Activated T-helper 1 cell treated with anti-CD3 and anti-CD28 coated beads, Interleukin-2, amount 50 U/mL, for 16 hours (primary cell): ENCODE data around the gene C4orf17.

ENCODE experiments used
- DNase-seq, 2 donors: peaks; one replicate each; pipeline ENCODE4 v3.0.0-alpha.2; 2020; ENCODE audit warnings: low read depth in 1 of 2, low spot score in 1 of 2

The C4orf17 gene

DNA sequence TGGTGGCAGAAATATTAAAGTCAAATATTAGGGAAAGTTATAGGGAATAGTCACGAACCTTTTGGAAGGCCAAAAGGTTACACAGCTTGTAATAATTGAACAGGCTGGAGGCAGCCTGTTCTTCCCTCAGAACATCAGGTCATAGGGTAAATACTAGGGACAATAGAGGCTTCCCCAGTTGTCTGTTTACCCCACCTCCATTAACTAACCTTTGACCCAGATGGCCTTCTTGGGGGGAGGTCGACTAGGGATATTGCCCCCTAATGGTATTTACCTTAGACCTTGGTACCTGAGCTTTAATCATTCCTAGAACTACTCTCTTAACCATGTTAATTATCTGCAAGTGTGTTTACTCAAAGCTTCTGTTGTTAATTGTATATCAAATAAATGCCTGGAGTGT is 26.0 kb downstream of the C4orf17 start:
- DNase-seq = no peak

DNA sequence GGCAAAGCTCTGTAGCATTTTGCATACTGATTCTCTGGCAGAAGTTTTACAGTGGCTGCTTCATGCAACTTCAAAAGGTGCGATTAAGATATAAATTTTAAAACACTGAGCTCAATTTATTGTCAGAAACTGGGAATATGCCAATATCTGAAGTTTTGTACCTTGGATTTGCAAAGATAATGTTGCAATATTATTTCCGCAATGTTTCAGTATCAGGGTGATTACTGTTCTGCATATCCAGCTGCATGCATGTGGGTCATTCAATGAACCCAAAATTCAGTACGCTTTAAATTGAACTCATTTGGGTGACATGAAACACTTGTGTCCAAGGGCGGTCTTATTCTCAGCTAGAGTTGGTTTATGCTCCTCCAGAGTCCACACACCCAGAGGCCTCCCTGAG is 26.9 kb downstream of the C4orf17 start:
- DNase-seq = no peak

DNA sequence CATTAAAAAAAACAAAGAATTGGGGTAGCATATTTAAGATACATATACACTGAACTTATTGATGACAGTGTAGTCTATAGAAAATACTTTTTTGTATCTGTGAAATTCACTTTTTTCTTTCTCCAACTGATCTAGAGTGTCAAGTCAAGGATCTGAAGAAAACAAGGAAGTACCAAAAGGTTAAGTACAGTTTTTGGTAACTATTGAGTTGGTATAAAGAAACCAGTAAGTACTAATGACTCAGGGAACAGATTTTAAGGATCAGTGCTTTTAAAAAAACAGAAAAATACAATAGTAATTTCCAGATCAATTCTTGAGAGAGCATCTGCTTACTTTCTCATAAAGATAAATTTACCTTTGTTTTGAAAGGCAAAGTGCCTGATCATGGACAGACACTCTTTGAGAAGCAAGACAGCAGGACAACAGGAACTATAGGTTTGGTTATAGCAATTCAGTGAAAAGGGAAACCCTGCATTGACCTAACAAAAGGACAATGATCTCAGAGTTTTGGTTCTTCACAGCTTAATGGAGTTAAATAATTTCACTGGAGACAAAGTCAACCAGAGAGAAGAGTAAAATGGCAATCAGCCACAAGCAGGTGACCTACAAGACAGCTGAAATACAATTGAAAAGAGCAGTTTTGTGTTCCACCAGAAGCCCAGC is 29.6 kb downstream of the C4orf17 start:
- no peak for DNase-seq

DNA sequence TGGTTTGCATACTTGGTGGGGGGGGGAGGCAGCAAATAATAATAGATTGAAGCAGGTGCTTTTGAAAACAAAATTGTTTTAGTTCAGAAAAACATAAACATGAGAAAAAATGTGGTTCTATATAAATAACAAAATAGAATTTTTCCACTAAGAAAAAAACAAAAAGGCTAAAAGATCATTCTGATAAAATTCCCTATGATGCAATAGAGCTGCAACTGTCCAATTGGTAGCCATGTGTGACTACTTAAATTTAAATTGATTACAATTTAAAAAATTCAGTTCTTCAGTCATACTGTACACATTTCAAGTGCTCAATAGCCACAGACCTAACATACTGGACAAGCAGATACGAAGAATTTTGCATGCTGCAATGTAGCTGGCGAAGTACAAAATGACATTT is 42.1 kb downstream of the C4orf17 start:
- no peak for DNase-seq

DNA sequence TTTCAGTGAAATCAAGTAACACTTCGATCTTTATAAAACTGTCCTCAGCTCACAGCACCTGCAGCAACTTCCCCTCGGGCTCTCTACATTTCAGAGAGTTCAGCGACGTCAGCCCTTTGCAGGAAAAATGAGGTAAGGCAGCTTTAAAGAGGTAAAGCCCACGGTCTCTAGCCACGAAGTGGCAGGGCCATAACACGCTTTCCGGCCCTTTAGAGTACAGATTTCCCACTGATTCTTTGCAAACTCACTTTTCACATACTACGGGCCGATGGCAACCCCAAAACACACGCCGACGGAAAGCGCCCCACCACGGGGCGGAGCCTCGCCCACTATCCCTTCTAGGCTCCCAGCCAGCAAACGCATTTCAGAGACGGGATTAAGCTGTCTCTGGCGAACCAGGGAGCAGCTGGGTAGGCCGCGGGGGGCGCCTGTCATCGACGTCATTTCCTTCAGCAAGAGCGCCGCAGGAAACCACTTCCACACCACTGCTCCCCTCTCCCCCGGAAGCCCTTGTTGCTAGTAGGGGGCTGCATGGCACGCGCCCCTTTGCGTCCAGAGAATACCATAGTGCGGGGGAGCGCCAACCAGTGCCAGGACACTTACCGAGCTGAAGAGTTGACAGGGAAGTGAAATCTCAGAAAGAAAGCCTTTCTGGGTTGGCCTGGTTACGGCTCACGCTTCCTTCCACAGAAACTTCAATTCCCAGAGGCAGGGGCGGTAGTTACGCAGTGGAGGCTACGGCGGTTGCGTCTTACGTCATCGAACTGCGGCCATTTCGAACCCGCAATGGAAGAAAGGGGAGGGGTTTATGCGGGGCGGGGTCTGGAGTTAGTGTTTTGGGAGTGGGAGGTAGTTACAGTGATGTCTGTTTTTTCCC is 52.7 kb downstream of the C4orf17 start, which contains the start of gene TRMT10A:
Gene TRMT10A (minus strand): TSS at position 730 of the 877 bp plus-strand sequence. CDS start 4,701 bp downstream, outside the sequence.
- DNase-seq = peak; percentile 87 to 89

DNA sequence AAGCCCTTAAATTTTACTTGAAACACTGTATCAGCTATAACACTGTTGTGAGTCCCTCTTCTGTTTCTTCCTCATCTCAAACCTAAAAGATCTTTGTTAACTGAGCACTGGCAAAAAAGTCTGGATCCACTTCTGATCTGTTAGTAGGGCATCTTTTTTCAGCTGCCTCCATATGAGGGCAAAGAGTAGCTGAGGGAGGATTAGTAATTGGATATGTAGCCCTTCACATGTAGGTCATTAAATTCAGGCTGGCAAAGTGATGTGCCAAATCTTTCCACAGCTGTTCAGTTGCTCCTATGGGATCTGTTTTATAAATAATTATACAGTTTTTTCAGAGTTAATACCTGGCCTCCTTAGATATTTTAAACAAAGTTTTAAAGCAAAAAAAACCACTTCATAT is 54.1 kb downstream of the C4orf17 start:
- DNase-seq = no peak

DNA sequence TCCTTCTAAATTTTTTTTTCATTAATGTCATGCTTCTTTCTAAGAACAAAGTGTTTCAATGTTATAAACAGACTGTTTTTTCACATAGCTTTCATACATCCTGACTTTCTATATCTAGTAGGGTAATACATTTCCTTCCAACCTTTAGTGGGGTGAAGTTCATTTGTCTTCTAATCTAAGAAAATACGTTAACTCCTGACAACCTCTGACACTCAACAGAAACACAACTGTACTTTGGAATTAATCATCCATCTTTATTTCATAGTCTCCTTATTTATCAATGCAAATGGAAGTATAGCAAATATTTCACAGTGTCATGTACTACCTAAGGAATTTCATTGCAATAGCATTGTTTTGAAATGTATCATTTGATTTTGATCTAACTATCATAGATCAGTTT is 61.1 kb downstream of the C4orf17 start:
- no peak for DNase-seq

DNA sequence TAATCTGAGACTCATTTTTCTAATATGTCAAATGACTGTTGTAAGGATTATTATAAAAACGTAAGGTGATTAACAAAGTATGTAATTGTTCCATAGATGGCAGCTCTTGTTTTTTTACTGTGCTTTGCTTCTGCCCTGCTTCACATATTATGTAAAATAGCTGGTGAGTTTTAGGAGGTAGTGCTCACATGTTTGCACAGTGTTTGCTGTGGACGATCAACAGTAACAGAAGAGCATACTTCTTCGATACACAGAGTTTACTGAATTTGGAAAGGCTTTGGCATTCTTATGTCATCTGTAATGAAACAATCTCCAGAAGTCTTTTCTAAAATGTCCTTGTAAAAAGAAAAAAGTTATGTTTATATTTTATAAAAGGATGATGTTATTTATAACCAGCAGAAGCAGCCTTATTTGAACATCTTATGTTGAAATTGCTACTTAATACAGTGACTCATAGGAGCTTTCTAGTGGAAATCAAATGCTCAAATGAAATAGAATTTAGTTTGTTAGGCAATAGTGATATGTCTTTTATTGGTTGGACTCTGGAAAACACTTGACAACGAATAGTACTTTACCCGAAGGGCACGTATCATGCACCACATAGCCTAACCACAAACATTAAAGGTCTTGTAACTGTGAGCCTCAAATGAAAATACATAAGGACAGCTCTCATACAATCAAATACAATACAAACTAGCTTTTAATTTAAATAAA is 61.9 kb downstream of the C4orf17 start:
- DNase-seq = no peak

DNA sequence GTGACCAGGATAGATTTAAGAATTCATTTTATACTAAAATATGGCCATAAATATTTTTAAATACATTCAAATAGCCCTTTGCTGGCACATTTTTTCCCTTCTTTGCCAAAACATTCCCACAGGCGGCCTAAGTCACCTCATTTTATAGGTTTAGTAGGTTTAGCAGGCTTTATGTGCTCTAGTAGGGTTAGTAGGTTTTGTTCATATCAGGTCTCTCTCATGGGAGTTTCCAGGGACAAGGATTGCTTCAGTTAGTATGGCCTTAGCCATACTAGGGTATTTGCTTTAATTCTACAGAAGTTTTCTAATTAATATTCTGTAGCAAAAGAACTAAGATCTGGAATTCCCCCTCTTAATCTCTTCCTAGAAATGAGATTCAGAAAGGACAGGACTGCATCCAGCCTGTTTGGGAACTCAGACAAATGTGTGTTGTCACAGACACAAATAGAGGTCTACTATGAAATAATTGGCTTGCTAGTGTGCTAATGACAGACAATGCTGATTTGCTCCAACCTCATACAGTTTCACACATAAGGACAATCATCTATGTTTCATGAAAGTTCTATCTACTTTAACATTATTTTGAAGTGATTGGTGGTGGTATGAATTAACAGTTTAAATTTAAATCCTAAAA is 63.0 kb downstream of the C4orf17 start:
- no peak for DNase-seq

DNA sequence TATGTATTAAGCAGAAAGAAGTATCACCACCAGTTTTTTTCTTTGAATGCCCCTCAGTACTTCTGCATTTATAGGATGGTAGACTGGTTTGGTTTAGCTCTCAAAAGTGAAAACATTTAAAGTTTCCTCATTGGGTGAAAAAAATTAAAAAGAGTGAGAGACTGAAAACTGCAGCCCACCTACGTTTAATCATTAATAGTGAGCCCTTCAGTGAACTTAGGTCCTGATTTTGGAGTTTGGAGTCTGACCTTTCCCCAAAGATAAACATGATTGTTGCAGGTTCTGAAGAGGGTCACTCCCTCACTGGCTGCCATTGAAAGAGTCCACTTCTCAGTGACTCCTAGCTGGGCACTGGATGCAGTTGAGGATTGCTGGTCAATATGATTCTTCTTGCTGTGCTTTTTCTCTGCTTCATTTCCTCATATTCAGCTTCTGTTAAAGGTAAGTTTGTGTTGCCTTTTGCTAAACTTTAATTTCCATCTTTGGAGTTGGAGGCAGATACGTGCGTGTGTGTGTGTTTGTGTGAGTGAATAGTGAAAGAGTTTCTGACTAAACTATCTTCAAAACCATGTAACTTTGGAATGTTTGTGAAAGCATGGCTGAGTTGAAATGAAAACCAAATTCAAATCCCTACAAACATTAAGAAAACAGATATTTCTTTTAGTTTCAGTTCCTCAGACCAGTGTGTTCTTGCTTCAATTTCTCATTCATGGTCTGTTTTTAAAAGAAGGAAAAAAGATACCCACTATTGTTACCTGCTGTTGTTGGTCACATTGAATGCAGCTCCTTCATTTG is 63.9 kb downstream of the C4orf17 start, which contains the start of gene MTTP:
Gene MTTP (plus strand): TSS at position 295 of the 795 bp plus-strand sequence. CDS start 86 bp downstream, at position 381.
- DNase-seq = no peak

DNA sequence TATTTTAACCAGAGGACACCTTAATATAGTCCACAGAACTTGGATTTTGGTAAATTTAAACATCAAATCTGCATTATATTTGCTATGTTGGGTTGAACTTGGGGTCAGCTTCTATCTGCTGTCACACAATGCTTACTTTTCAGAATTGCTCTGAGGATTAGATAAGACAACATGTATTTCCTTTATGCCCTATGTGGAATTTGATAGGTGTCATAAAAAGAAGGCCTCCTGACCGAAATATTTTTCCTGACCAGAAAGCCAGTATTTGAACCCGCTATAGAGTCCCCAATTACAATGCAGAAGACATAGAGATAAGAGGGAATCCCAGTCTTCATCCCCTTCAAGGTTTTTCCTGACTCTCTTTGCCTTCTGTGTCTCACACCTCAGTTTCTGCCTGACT is 67.9 kb downstream of the C4orf17 start:
- no peak for DNase-seq

DNA sequence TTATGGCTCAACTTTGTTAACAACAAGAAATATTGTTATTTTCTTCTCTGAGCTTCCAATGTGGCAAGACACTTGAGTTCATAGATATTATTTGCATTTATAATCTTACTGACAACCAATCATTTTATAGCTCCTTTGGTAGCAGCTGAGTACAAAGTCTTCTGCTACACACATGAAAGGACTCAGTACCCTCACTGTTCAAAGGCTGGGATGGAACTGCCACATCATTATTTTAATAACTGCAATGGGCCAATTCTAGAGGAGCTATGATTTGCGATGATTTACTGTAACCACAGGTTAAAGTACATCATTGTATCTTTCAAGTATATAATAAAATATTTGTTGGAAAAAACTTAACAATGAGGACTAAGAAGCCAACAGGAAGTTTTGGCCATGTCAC is 74.7 kb downstream of the C4orf17 start:
- DNase-seq = no peak

DNA sequence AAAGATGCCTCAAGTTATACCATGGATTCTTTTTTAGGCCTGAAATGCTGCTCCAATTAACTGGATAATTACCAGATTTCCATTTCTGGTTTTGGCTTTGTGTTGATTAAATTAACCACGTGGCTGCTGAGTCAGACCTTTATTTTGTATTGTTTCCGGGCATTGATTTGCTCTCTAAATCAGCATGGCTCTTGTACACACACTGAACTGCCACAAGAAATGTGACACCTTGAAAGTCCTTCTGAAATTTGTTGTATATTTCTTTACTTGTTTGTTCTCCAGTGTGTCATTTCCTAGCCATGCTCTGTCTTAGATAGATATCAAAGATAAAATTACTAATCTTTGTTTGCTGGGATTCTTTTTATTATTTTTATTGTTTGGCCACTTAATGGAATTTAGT is 75.5 kb downstream of the C4orf17 start:
- no peak for DNase-seq

DNA sequence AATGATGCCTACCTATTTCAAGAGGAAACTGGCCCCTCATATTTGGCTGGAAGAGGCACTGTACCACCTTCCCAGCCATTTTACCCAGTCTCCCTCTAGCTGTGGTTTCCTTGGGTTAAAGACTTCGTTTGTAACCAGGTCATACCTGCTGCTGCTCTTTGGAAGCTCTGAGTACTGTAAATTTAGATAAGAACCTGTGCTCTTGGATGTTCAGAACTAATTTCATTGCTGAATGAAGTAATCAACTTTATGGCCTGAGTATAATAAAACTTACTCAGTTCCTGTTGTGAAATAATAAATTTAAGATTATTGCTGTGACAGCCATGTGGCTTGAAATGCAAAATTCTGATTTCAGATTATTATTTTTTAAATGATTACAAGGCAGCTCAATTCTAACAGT is 76.0 kb downstream of the C4orf17 start:
- DNase-seq = no peak

DNA sequence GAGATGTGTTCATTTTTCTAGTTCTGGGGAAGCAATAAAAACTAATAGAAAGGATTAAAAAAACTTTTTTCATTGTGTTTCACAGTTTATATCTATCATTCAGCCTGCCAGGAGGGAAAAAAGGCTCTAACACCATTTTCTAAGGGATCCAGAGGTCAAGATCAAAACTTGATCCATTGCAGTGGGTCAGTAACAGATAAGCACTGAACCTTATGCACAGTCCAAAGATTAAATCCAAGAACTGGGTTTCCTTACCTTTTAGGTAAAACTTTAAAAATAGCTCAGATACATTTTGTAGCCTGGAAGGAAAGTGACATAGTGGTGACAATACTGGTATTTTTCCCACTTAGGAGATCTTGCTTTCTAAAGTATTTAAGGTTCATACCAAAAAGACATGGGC is 76.5 kb downstream of the C4orf17 start:
- DNase-seq = no peak

DNA sequence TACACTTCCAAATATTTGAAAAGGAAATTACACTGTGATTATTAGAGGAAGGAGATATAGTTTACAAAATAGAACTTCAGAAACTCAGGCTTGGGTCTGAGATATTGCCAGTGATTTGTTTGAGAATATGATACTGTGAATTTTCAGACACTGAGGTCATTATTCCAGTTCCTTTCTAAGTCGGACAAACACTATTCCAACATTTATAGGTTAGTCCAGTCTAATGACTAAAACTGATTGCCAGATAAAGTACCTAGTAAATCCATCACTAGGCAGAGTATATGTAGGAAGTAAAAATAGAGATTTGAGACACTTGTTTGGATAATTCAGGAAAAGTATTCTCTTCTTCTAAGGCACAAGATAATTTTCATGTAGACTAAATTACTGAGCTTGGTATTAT is 77.0 kb downstream of the C4orf17 start:
- DNase-seq = no peak

DNA sequence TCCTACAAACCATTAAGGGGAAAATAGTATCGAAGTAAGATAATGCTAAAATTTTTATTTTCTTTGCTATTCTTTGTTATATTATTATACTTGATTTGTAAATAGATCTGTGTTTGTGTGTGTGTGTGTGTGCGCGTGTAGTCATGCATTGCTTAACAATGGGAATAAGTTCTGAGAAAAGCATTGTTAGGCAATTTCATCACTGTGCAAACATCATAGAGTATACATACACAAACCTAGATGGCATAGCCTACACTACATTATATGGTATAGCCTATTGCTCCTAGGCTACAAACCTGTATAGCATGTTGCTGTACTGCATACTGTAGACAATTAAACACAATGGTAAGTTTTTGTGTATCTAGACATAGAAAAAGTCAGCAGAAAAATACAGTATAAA is 80.9 kb downstream of the C4orf17 start:
- DNase-seq = no peak
